HepG2 (cell line): ENCODE data around the gene AJUBA. TPM values are rescaled to one million over a fixed set of nuclear protein-coding genes. Genes with fewer than 3 reads are reported as not detected.
A peak's percentile ranks its signal among the peaks of the same experiment; 100 is the strongest.

Experiments used
- ATF5 ChIP-seq: sonication (generic); formaldehyde crosslinking; IDR thresholded peaks from 2 replicates; pipeline ENCODE4 v1.4.0; 2020; ENCODE audit warnings: mild to moderate bottlenecking, low read depth, missing genetic modification reagents
- CCAR2 ChIP-seq: fragments of 200-400 bp; formaldehyde crosslinking; optimal IDR thresholded peaks from 2 replicates; pipeline ENCODE3; 2018; ENCODE audit warnings: low read depth, mild to moderate bottlenecking, low read length, moderate library complexity
- CEBPG ChIP-seq: IDR thresholded peaks from 2 replicates; pipeline ENCODE4 v1.6.1; 2016
- GPBP1L1 ChIP-seq: sonication (generic); formaldehyde crosslinking; IDR thresholded peaks from 2 replicates; pipeline ENCODE4 v1.5.0; 2020; ENCODE audit warnings: mild to moderate bottlenecking, missing genetic modification reagents
- JUN ChIP-seq: sonication (generic); formaldehyde crosslinking; IDR thresholded peaks from 2 replicates; pipeline ENCODE4 v1.4.0; 2020; ENCODE audit warnings: mild to moderate bottlenecking, missing genetic modification reagents
- MBD4 ChIP-seq: IDR thresholded peaks from 2 replicates; pipeline ENCODE4 v1.6.1; 2012; ENCODE audit warnings: low read length, inconsistent platforms, borderline replicate concordance
- TEAD3 ChIP-seq: optimal IDR thresholded peaks from 2 replicates; pipeline ENCODE3; 2016; ENCODE audit warnings: borderline replicate concordance
- ZNF138 ChIP-seq: sonication (generic); formaldehyde crosslinking; IDR thresholded peaks from 2 replicates; pipeline ENCODE4 v1.5.0; 2020; ENCODE audit warnings: mild to moderate bottlenecking, low read depth, missing genetic modification reagents
- ZNF512B ChIP-seq: sonication (generic); formaldehyde crosslinking; IDR thresholded peaks from 2 replicates; pipeline ENCODE4 v1.5.1; 2020; ENCODE audit warnings: missing genetic modification reagents, mild to moderate bottlenecking, borderline replicate concordance
- ZNF576 ChIP-seq: sonication (generic); formaldehyde crosslinking; IDR thresholded peaks from 2 replicates; pipeline ENCODE4 v1.4.0; 2020; ENCODE audit warnings: mild to moderate bottlenecking, missing genetic modification reagents
- polyA plus RNA-seq, 8 experiments: library from polyadenylated mRNA; depleted of rRNA in 3 of 8; stranded (reverse) in 7 of 8; unstranded in 1 of 8; fragments of >200 nt; fragmentation: Illumina TruSeq in 4 of 8; extraction: Trizol in 4 of 8; gene quantifications; 2 replicates each; pipeline versions ENCODE4 v1.2.1 to v1.2.3, GENCODE V29; 2011 to 2016; ENCODE audit warnings: low read depth in 4 of 8, missing spikeins in 1 of 8, mixed read lengths in 1 of 8; ENCODE audit not compliant: insufficient read depth in 1 of 8
- total RNA-seq, 5 experiments: library from RNA; depleted of rRNA; stranded (reverse); fragments of >200 nt; fragmentation: Illumina TruSeq; extraction: Trizol; gene quantifications; 2 replicates each; pipeline ENCODE4 v1.2.3, GENCODE V29; 2016; ENCODE audit warnings: low read depth in 1 of 5
- TF ChIP-seq, protein P1 (sequence below): fragments of 450-650 bp; IDR thresholded peaks from 2 replicates; pipeline ENCODE4 v1.6.1; 2017; ENCODE audit warnings: mild to moderate bottlenecking
- TF ChIP-seq, protein P2 (sequence below): IDR thresholded peaks from 2 replicates; pipeline ENCODE4 v1.6.1; 2016; ENCODE audit warnings: low read depth, borderline replicate concordance
- TF ChIP-seq, protein P3 (sequence below): sonication (generic); formaldehyde crosslinking; IDR thresholded peaks from 2 replicates; pipeline ENCODE4 v1.5.0; 2020; ENCODE audit warnings: missing genetic modification reagents

Gene AJUBA
- total and polyA plus RNA-seq, 2 of the 13 experiments (the other 11 are each of a cell fraction or from before 2014, with no cell fraction given): 157 to 241 TPM

DNA sequence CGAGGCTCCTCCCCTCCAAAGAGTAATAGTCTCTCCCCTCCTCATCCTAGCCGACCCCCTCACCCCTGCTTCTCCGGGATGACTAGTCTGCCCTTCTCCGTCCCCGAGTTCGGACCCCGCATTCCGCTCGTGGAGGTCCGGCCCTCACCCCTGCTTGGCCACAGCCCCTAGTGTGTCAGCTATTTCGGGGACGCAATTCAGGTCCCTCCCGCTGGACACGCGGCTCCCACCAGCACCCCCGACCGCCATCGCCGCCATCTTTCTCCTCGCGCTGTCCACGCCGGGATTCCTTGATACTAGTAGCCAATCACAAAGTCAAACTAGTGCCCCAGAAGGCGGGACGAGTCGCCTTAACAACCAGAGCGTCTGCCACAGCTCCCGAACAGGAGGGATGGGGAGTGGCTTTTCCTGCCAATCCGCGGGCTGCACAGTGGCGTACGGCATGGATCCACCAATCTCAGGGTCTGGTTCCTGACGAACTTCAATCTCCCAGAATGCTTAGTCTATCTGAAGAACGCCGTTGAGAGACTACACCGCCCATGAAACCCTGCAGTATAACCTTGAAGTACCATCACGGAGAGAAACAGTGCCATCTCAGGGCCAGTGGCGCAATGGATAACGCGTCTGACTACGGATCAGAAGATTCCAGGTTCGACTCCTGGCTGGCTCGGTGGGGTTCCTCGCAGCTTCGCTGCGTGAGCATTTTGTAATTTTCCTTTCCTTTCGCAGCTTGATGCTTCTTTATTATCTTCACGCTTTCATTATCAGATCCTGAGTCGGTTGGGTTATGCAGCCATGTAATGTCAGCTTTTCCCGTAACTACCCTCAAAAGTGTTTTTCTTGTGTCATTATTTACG lies 53.0 kb downstream of the AJUBA start, which contains the start of gene PRMT5 (continued):
- TF ChIP-seq, protein P1, sequence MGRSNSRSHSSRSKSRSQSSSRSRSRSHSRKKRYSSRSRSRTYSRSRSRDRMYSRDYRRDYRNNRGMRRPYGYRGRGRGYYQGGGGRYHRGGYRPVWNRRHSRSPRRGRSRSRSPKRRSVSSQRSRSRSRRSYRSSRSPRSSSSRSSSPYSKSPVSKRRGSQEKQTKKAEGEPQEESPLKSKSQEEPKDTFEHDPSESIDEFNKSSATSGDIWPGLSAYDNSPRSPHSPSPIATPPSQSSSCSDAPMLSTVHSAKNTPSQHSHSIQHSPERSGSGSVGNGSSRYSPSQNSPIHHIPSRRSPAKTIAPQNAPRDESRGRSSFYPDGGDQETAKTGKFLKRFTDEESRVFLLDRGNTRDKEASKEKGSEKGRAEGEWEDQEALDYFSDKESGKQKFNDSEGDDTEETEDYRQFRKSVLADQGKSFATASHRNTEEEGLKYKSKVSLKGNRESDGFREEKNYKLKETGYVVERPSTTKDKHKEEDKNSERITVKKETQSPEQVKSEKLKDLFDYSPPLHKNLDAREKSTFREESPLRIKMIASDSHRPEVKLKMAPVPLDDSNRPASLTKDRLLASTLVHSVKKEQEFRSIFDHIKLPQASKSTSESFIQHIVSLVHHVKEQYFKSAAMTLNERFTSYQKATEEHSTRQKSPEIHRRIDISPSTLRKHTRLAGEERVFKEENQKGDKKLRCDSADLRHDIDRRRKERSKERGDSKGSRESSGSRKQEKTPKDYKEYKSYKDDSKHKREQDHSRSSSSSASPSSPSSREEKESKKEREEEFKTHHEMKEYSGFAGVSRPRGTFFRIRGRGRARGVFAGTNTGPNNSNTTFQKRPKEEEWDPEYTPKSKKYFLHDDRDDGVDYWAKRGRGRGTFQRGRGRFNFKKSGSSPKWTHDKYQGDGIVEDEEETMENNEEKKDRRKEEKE: no peak
- TF ChIP-seq, protein P2, sequence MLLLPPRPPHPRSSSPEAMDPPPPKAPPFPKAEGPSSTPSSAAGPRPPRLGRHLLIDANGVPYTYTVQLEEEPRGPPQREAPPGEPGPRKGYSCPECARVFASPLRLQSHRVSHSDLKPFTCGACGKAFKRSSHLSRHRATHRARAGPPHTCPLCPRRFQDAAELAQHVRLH (CRISPR knock-in tag): peak; percentile 99
- TF ChIP-seq ZNF512B (CRISPR knock-in tag) (peak; percentile 83), MBD4 (no peak), JUN (peak; percentile 90), CEBPG (CRISPR knock-in tag) (peak; percentile 98), ZNF138 (CRISPR knock-in tag) (peak; percentile 58; the same call in 1 of the 2 replicates), ATF5 (CRISPR knock-in tag) (peak; percentile 67; the same call in 1 of the 2 replicates), ZNF576 (peak; percentile 78; the same call in 1 of the 2 replicates), CCAR2 (peak; percentile 89), TEAD3 (CRISPR knock-in tag) (peak; percentile 92), GPBP1L1 (CRISPR knock-in tag) (no peak)
- TF ChIP-seq, protein P3, sequence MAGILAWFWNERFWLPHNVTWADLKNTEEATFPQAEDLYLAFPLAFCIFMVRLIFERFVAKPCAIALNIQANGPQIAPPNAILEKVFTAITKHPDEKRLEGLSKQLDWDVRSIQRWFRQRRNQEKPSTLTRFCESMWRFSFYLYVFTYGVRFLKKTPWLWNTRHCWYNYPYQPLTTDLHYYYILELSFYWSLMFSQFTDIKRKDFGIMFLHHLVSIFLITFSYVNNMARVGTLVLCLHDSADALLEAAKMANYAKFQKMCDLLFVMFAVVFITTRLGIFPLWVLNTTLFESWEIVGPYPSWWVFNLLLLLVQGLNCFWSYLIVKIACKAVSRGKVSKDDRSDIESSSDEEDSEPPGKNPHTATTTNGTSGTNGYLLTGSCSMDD (CRISPR knock-in tag): no peak
